ENCODE measurements around the gene PREB. TPM values are rescaled to one million over a fixed set of nuclear protein-coding genes. Genes with fewer than 3 reads are reported as not detected.
A peak's percentile ranks its signal among the peaks of the same experiment; 100 is the strongest.
"Not testable (repeated sequence)": the region's sequence is repeated elsewhere in the genome, so short reads cannot be mapped to it uniquely, and the experiment has no call there.

The PREB gene
- total RNA-seq, 1 donor = 45.2 TPM

- no peak overlapping the region for H3K4me2 ChIP-seq (ENCODE audit: insufficient read depth, low read length)
- H3K4me3 ChIP-seq (ENCODE audit: insufficient read depth, low read length) = no peak overlapping the region
- H3K36me3 ChIP-seq (ENCODE audit: insufficient read depth, low read length) = peaks cover 9% of the 10 kb centered on the region
- H4K20me1 ChIP-seq (ENCODE audit: insufficient read depth, low read length) = no peaks in the 10 kb centered on the region
- TF ChIP-seq CTCF (IDR thresholded peaks at IDR 0.05; ENCODE audit: extremely low read depth, low read depth, low read length) = no peak
- H3K27ac ChIP-seq (ENCODE audit: low read depth, low read length) = no peak overlapping the region
- no peaks in the 10 kb centered on the region for H3K9me3 ChIP-seq (ENCODE audit: low read depth, low read length)
- no peak overlapping the region for H2AFZ ChIP-seq (ENCODE audit: low read length)
- peaks cover 23% of the 10 kb centered on the region for H3K27me3 ChIP-seq (ENCODE audit: insufficient read depth, low read length)
- DNase-seq (ENCODE audit: insufficient read length, low spot score, missing footprints) = no peak
- peaks cover 3% of the 10 kb centered on the region for H3K4me1 ChIP-seq (ENCODE audit: insufficient read depth, low read length)
- no peaks in the 10 kb centered on the region for H3K79me2 ChIP-seq (ENCODE audit: insufficient read depth, low read length)
Observed at GRCh38 chr2:27125104-27125503, 9.3 kb downstream of the PREB start.

GRCh38 chr2:27123302-27124150, 10.9 kb downstream of the PREB start, which contains the start of gene ABHD1:
Gene ABHD1, plus strand, starts transcription at chr2:27123815. Its CDS starts 134 bp downstream, at chr2:27123949.
- Histone ChIP-seq H3K4me1 (ENCODE audit: insufficient read depth, low read length) (peaks cover 3% of the 10 kb centered on the region), H3K4me3 (ENCODE audit: insufficient read depth, low read length) (peak within 1 kb of the TSS; percentile 73), H3K27me3 (ENCODE audit: insufficient read depth, low read length) (peaks cover 33% of the 10 kb centered on the region), H3K27ac (ENCODE audit: low read depth, low read length) (no peak within 1 kb of the TSS), H3K79me2 (ENCODE audit: insufficient read depth, low read length) (no peaks in the 10 kb centered on the region), H3K36me3 (ENCODE audit: insufficient read depth, low read length) (no peaks in the 10 kb centered on the region), H4K20me1 (ENCODE audit: insufficient read depth, low read length) (no peaks in the 10 kb centered on the region), H3K9me3 (ENCODE audit: low read depth, low read length) (no peaks in the 10 kb centered on the region), H2AFZ (ENCODE audit: low read length) (peak within 1 kb of the TSS; percentile 90), H3K4me2 (ENCODE audit: insufficient read depth, low read length) (peak within 1 kb of the TSS; percentile 76)
- no peak for TF ChIP-seq CTCF (IDR thresholded peaks at IDR 0.05; ENCODE audit: extremely low read depth, low read depth, low read length)
- peak; percentile 95 for DNase-seq (ENCODE audit: insufficient read length, low spot score, missing footprints)

- H3K9me3 ChIP-seq (ENCODE audit: low read depth, low read length) = no peaks in the 10 kb centered on the region
- no peak for DNase-seq (ENCODE audit: insufficient read length, low spot score, missing footprints)
- H3K4me2 ChIP-seq (ENCODE audit: insufficient read depth, low read length) = no peak overlapping the region
- H3K27ac ChIP-seq (ENCODE audit: low read depth, low read length) = no peak overlapping the region
- no peak overlapping the region for H2AFZ ChIP-seq (ENCODE audit: low read length)
- no peaks in the 10 kb centered on the region for H4K20me1 ChIP-seq (ENCODE audit: insufficient read depth, low read length)
- TF ChIP-seq CTCF (IDR thresholded peaks at IDR 0.05; ENCODE audit: extremely low read depth, low read depth, low read length) = no peak
- peaks cover 40% of the 10 kb centered on the region for H3K27me3 ChIP-seq (ENCODE audit: insufficient read depth, low read length)
- H3K36me3 ChIP-seq (ENCODE audit: insufficient read depth, low read length) = no peaks in the 10 kb centered on the region
- no peak overlapping the region for H3K4me3 ChIP-seq (ENCODE audit: insufficient read depth, low read length)
- peaks cover 3% of the 10 kb centered on the region for H3K4me1 ChIP-seq (ENCODE audit: insufficient read depth, low read length)
- H3K79me2 ChIP-seq (ENCODE audit: insufficient read depth, low read length) = no peaks in the 10 kb centered on the region
Observed at GRCh38 chr2:27122791-27123190, 11.6 kb downstream of the PREB start.

GRCh38 chr2:27121906-27122305, 12.5 kb downstream of the PREB start:
- Histone ChIP-seq H4K20me1 (ENCODE audit: insufficient read depth, low read length) (no peaks in the 10 kb centered on the region), H3K27ac (ENCODE audit: low read depth, low read length) (no peak overlapping the region), H3K4me1 (ENCODE audit: insufficient read depth, low read length) (peaks cover 3% of the 10 kb centered on the region), H3K4me3 (ENCODE audit: insufficient read depth, low read length) (no peak overlapping the region), H3K79me2 (ENCODE audit: insufficient read depth, low read length) (no peaks in the 10 kb centered on the region), H3K4me2 (ENCODE audit: insufficient read depth, low read length) (no peak overlapping the region), H3K9me3 (ENCODE audit: low read depth, low read length) (no peaks in the 10 kb centered on the region), H2AFZ (ENCODE audit: low read length) (no peak overlapping the region), H3K36me3 (ENCODE audit: insufficient read depth, low read length) (no peaks in the 10 kb centered on the region), H3K27me3 (ENCODE audit: insufficient read depth, low read length) (peaks cover 40% of the 10 kb centered on the region)
- no peak for DNase-seq (ENCODE audit: insufficient read length, low spot score, missing footprints)
- TF ChIP-seq CTCF (IDR thresholded peaks at IDR 0.05; ENCODE audit: extremely low read depth, low read depth, low read length) = no peak

GRCh38 chr2:27119330-27119670, 15.1 kb downstream of the PREB start:
- H3K27ac ChIP-seq (ENCODE audit: low read depth, low read length) = not testable (repeated sequence)
- peak overlapping the region; percentile 65 for H2AFZ ChIP-seq (ENCODE audit: low read length)

More at GRCh38 chr2:27119330-27119670, 15.1 kb downstream of the PREB start:
- not testable (repeated sequence) for H3K4me1 ChIP-seq (ENCODE audit: insufficient read depth, low read length); DNase-seq (ENCODE audit: insufficient read length, low spot score, missing footprints); H3K9me3 ChIP-seq (ENCODE audit: low read depth, low read length); H4K20me1 ChIP-seq (ENCODE audit: insufficient read depth, low read length); H3K79me2 ChIP-seq (ENCODE audit: insufficient read depth, low read length); H3K36me3 ChIP-seq (ENCODE audit: insufficient read depth, low read length)
- H3K4me2 ChIP-seq (ENCODE audit: insufficient read depth, low read length) = peak overlapping the region; percentile 91
- peak overlapping the region; percentile 70 for H3K4me3 ChIP-seq (ENCODE audit: insufficient read depth, low read length)
- peaks cover 43% of the 10 kb centered on the region for H3K27me3 ChIP-seq (ENCODE audit: insufficient read depth, low read length)
